CD8-positive, alpha-beta memory T cell (primary cell): ENCODE measurements around the gene GULP1. TPM values are rescaled to one million over a fixed set of nuclear protein-coding genes. Genes with fewer than 3 reads are reported as not detected.

Source experiments
- CTCF ChIA-PET: fragments of 350-600 bp; sonication (Branson Sonifier 250); formaldehyde crosslinking; loops from one replicate; lab custom pipeline; 2021; ENCODE audit warnings: antibody characterized with exemption; lab: Charles Lee
- POLR2A ChIA-PET: fragments of 350-600 bp; sonication (Branson Sonifier 250); formaldehyde crosslinking; loops from one replicate; lab custom pipeline; 2021; ENCODE audit warnings: antibody characterized with exemption; lab: Charles Lee
- DNase-seq, 5 donors: peaks; one replicate each; pipeline versions ENCODE4 v3.0.0 to v3.0.0-alpha.2; 2020 to 2022; ENCODE audit warnings: mixed read lengths in 1 of 5
- H3K27ac ChIP-seq: one replicate; pipeline ENCODE4 v1.7.0; 2013; ENCODE audit warnings: low read depth, mild to moderate bottlenecking, low read length, moderate library complexity
- H3K27me3 ChIP-seq: 2 replicates; pipeline ENCODE4 v1.7.0; 2013; ENCODE audit warnings: low read length, mild to moderate bottlenecking; ENCODE audit not compliant: insufficient read depth, poor library complexity, severe bottlenecking
- H3K36me3 ChIP-seq: 2 replicates; pipeline ENCODE4 v1.7.0; 2013; ENCODE audit warnings: mild to moderate bottlenecking, low read length, moderate library complexity; ENCODE audit not compliant: insufficient read depth
- H3K4me1 ChIP-seq: 2 replicates; pipeline ENCODE4 v1.7.0; 2013; ENCODE audit warnings: mild to moderate bottlenecking, low read length, moderate library complexity; ENCODE audit not compliant: insufficient read depth
- H3K4me3 ChIP-seq: 2 replicates; pipeline ENCODE4 v1.7.0; 2013; ENCODE audit warnings: mild to moderate bottlenecking, low read length
- H3K9me3 ChIP-seq: 2 replicates; pipeline ENCODE4 v1.7.0; 2013; ENCODE audit warnings: mild to moderate bottlenecking, low read length
- H3K27ac Mint-ChIP-seq, 8 donors: one replicate each; pipeline ENCODE4 v1.8.0; 2020 to 2021; ENCODE audit warnings: mixed read lengths in 8 of 8, mild to moderate bottlenecking in 6 of 8, inconsistent platforms in 3 of 8, moderate library complexity in 3 of 8
- H3K27me3 Mint-ChIP-seq, 2 donors: one replicate each; pipeline ENCODE4 v1.8.0; 2020 to 2021; ENCODE audit warnings: mixed read lengths in 2 of 2, mild to moderate bottlenecking in 1 of 2, moderate library complexity in 1 of 2
- H3K36me3 Mint-ChIP-seq, 3 donors: one replicate each; pipeline ENCODE4 v1.8.0; 2020 to 2021; ENCODE audit warnings: mixed read lengths in 3 of 3, inconsistent platforms in 1 of 3, mild to moderate bottlenecking in 1 of 3
- H3K4me1 Mint-ChIP-seq, 3 donors: one replicate each; pipeline ENCODE4 v1.8.0; 2020 to 2021; ENCODE audit warnings: mixed read lengths in 3 of 3, inconsistent platforms in 1 of 3, mild to moderate bottlenecking in 1 of 3
- H3K4me3 Mint-ChIP-seq, 7 donors: one replicate each; pipeline ENCODE4 v1.8.0; 2020 to 2021; ENCODE audit warnings: mixed read lengths in 7 of 7, mild to moderate bottlenecking in 6 of 7, moderate library complexity in 4 of 7, inconsistent platforms in 2 of 7
- H3K9me3 Mint-ChIP-seq, 5 donors: one replicate each; pipeline ENCODE4 v1.8.0; 2020 to 2022; ENCODE audit warnings: mixed read lengths in 5 of 5, mild to moderate bottlenecking in 3 of 5, moderate library complexity in 2 of 5, inconsistent platforms in 1 of 5
- polyA plus RNA-seq: library from polyadenylated mRNA; unstranded; fragments of 300-500 nt; fragmentation: Illumina TruSeq; gene quantifications from one replicate; pipeline ENCODE4 v1.2.3, GENCODE V29; 2021
- total RNA-seq, 2 experiments: library from RNA; stranded (reverse); gene quantifications; one replicate each; pipeline ENCODE4 v1.2.3, GENCODE V29; 2021

The GULP1 gene
- total and polyA plus RNA-seq, 3 experiments from 2014 or later = not detected

GRCh38 chr2:188430705-188431104 is 139.0 kb downstream of the GULP1 start:
- H3K27ac ChIP-seq = no peak overlapping the region
- no peak overlapping the region for H3K4me3 ChIP-seq
- POLR2A ChIA-PET = no interaction called here
- Mint-ChIP-seq H3K9me3 (peaks cover 0 to 4% (median 0%) of the 10 kb centered on the region in 5 donors), H3K27me3 (no peaks in the 10 kb centered on the region), H3K4me1 (no peaks in the 10 kb centered on the region), H3K36me3 (no peaks in the 10 kb centered on the region), H3K4me3 (no peak overlapping the region), H3K27ac (no peak overlapping the region)
- no peaks in the 10 kb centered on the region for H3K36me3 ChIP-seq
- no peaks in the 10 kb centered on the region for H3K27me3 ChIP-seq
- no peak for DNase-seq
- no peaks in the 10 kb centered on the region for H3K9me3 ChIP-seq
- no peaks in the 10 kb centered on the region for H3K4me1 ChIP-seq
- CTCF ChIA-PET = no interaction called here

- Mint-ChIP-seq H3K4me1 (no peaks in the 10 kb centered on the region), H3K36me3 (no peaks in the 10 kb centered on the region), H3K27ac (no peak overlapping the region), H3K4me3 (no peak overlapping the region), H3K27me3 (no peaks in the 10 kb centered on the region), H3K9me3 (peaks cover 0 to 4% (median 0%) of the 10 kb centered on the region in 5 donors)
- no peak overlapping the region for H3K4me3 ChIP-seq
- POLR2A ChIA-PET = no interaction called here
- H3K27me3 ChIP-seq = no peaks in the 10 kb centered on the region
- H3K9me3 ChIP-seq = no peaks in the 10 kb centered on the region
- DNase-seq = no peak
- H3K36me3 ChIP-seq = no peaks in the 10 kb centered on the region
- no peak overlapping the region for H3K27ac ChIP-seq
- H3K4me1 ChIP-seq = no peaks in the 10 kb centered on the region
- CTCF ChIA-PET = no interaction called here
Measured at GRCh38 chr2:188434018-188434417, 142.3 kb downstream of the GULP1 start.

- Histone ChIP-seq H3K9me3 (no peaks in the 10 kb centered on the region), H3K27ac (no peak overlapping the region), H3K36me3 (no peaks in the 10 kb centered on the region), H3K4me3 (no peak overlapping the region), H3K27me3 (no peaks in the 10 kb centered on the region), H3K4me1 (no peaks in the 10 kb centered on the region)
- Mint-ChIP-seq H3K4me3 (no peak overlapping the region), H3K4me1 (no peaks in the 10 kb centered on the region), H3K36me3 (no peaks in the 10 kb centered on the region), H3K27ac (no peak overlapping the region), H3K27me3 (no peaks in the 10 kb centered on the region), H3K9me3 (peaks cover 0 to 1% (median 0%) of the 10 kb centered on the region in 5 donors)
- CTCF ChIA-PET = no interaction called here
- DNase-seq = no peak
- POLR2A ChIA-PET = no interaction called here
Measured at GRCh38 chr2:188435115-188435514, 143.4 kb downstream of the GULP1 start.

- H3K4me1 Mint-ChIP-seq = no peaks in the 10 kb centered on the region
- Histone ChIP-seq H3K4me1 (no peaks in the 10 kb centered on the region), H3K4me3 (no peak overlapping the region), H3K36me3 (no peaks in the 10 kb centered on the region), H3K27me3 (no peaks in the 10 kb centered on the region), H3K9me3 (no peaks in the 10 kb centered on the region), H3K27ac (no peak overlapping the region)
- no peaks in the 10 kb centered on the region for H3K27me3 Mint-ChIP-seq
- no peaks in the 10 kb centered on the region for H3K36me3 Mint-ChIP-seq
- ChIA-PET POLR2A (no interaction called here), CTCF (no interaction called here)
- no peak overlapping the region for H3K4me3 Mint-ChIP-seq
- no peak overlapping the region for H3K27ac Mint-ChIP-seq
- DNase-seq = no peak
- H3K9me3 Mint-ChIP-seq = peaks cover 0 to 2% (median 0%) of the 10 kb centered on the region in 5 donors
Measured at GRCh38 chr2:188437537-188437936, 145.9 kb downstream of the GULP1 start.

GRCh38 chr2:188439986-188440385 is 148.3 kb downstream of the GULP1 start:
- Mint-ChIP-seq H3K4me3 (no peak overlapping the region), H3K9me3 (peaks cover 0 to 2% (median 0%) of the 10 kb centered on the region in 5 donors), H3K36me3 (no peaks in the 10 kb centered on the region), H3K4me1 (no peaks in the 10 kb centered on the region), H3K27me3 (no peaks in the 10 kb centered on the region), H3K27ac (no peak overlapping the region)
- ChIA-PET POLR2A (no interaction called here), CTCF (no interaction called here)
- no peak overlapping the region for H3K27ac ChIP-seq
- H3K9me3 ChIP-seq = no peaks in the 10 kb centered on the region
- DNase-seq = no peak
- H3K4me3 ChIP-seq = no peak overlapping the region
- H3K27me3 ChIP-seq = no peaks in the 10 kb centered on the region
- H3K36me3 ChIP-seq = no peaks in the 10 kb centered on the region
- H3K4me1 ChIP-seq = no peaks in the 10 kb centered on the region

- Histone ChIP-seq H3K4me1 (no peaks in the 10 kb centered on the region), H3K27ac (no peak overlapping the region), H3K27me3 (no peaks in the 10 kb centered on the region), H3K4me3 (no peak overlapping the region), H3K9me3 (no peaks in the 10 kb centered on the region), H3K36me3 (no peaks in the 10 kb centered on the region)
- no peak overlapping the region for H3K4me3 Mint-ChIP-seq
- no peak overlapping the region for H3K27ac Mint-ChIP-seq
- no peaks in the 10 kb centered on the region for H3K4me1 Mint-ChIP-seq
- ChIA-PET POLR2A (no interaction called here), CTCF (no interaction called here)
- no peaks in the 10 kb centered on the region for H3K36me3 Mint-ChIP-seq
- H3K9me3 Mint-ChIP-seq = peaks cover 0 to 2% (median 0%) of the 10 kb centered on the region in 5 donors
- no peaks in the 10 kb centered on the region for H3K27me3 Mint-ChIP-seq
- no peak for DNase-seq
Measured at GRCh38 chr2:188440849-188441248, 149.2 kb downstream of the GULP1 start.

- Histone ChIP-seq H3K4me3 (no peak overlapping the region), H3K27me3 (no peaks in the 10 kb centered on the region), H3K36me3 (no peaks in the 10 kb centered on the region), H3K4me1 (no peaks in the 10 kb centered on the region), H3K9me3 (no peaks in the 10 kb centered on the region), H3K27ac (no peak overlapping the region)
- DNase-seq = no peak
- Mint-ChIP-seq H3K4me1 (no peaks in the 10 kb centered on the region), H3K27ac (no peak overlapping the region), H3K4me3 (no peak overlapping the region), H3K36me3 (no peaks in the 10 kb centered on the region), H3K27me3 (no peaks in the 10 kb centered on the region), H3K9me3 (peaks cover 0 to 2% (median 0%) of the 10 kb centered on the region in 5 donors)
- CTCF ChIA-PET = no interaction called here
- POLR2A ChIA-PET = no interaction called here
Measured at GRCh38 chr2:188441288-188441947, 149.7 kb downstream of the GULP1 start.

GRCh38 chr2:188443207-188443606 is 151.5 kb downstream of the GULP1 start:
- ChIA-PET POLR2A (no interaction called here), CTCF (no interaction called here)
- H3K27me3 Mint-ChIP-seq = no peaks in the 10 kb centered on the region
- Histone ChIP-seq H3K36me3 (no peaks in the 10 kb centered on the region), H3K9me3 (no peaks in the 10 kb centered on the region), H3K27ac (no peak overlapping the region), H3K4me1 (no peaks in the 10 kb centered on the region), H3K27me3 (no peaks in the 10 kb centered on the region), H3K4me3 (no peak overlapping the region)
- H3K4me1 Mint-ChIP-seq = no peaks in the 10 kb centered on the region
- no peak overlapping the region for H3K4me3 Mint-ChIP-seq
- H3K9me3 Mint-ChIP-seq = peaks cover 0 to 7% (median 0%) of the 10 kb centered on the region in 5 donors
- H3K27ac Mint-ChIP-seq = no peak overlapping the region
- H3K36me3 Mint-ChIP-seq = no peaks in the 10 kb centered on the region
- no peak for DNase-seq
